Measurements from ENCODE around the gene UBE2H.

UBE2H gene

DNA sequence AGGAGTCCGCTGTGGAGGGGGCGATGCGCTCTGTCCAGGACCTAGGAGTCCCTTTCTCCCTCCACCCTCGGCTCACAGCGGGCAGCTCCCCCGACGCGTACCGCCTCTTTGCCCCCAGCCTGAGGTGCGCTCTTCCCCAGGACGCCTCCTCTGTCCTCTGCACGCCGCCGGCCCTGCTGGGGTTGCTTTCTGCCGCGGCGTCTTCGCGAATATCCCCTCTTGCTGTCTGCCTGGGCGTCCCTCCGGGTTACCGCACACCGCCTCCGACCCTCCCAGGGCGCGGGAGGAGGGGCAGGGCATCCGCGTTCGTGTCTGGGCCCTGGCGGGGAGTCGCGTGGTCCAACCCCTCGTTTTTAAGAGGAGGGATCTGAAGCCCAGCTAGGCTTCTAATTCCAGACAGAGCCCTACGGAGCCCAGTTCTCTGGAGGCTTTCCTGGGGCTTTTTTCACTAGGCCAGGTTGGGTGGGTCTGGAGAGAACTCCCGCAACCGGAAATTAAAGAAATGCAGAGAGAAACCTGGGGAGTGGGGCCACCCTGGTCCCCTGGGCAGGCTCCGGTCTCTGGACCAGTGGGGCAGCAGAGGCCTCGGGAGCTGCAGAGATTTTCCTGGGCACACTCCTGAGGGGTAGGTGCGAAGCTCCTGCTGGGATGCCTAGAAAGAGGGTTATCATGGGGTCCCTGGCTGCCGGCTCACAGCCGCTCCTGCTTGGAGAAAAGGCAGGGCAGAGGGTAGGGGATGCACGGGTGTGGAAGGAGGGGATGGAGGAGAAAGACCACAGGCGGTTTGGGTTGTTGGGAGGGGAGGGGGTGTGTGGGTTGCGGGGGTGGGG, 166.9 kb downstream of the UBE2H start:
- TF ChIP-seq, protein P1, sequence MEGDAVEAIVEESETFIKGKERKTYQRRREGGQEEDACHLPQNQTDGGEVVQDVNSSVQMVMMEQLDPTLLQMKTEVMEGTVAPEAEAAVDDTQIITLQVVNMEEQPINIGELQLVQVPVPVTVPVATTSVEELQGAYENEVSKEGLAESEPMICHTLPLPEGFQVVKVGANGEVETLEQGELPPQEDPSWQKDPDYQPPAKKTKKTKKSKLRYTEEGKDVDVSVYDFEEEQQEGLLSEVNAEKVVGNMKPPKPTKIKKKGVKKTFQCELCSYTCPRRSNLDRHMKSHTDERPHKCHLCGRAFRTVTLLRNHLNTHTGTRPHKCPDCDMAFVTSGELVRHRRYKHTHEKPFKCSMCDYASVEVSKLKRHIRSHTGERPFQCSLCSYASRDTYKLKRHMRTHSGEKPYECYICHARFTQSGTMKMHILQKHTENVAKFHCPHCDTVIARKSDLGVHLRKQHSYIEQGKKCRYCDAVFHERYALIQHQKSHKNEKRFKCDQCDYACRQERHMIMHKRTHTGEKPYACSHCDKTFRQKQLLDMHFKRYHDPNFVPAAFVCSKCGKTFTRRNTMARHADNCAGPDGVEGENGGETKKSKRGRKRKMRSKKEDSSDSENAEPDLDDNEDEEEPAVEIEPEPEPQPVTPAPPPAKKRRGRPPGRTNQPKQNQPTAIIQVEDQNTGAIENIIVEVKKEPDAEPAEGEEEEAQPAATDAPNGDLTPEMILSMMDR (IDR thresholded peaks at IDR 0.05; ENCODE audit: insufficient read depth, low read depth, low read length, missing control alignments) = no peak
- no peak overlapping the region for H3K4me3 ChIP-seq (ENCODE audit: low read depth, low read length)
- no peak for DNase-seq (ENCODE audit: low read depth)

GRCh38 chr7:129784783-129785684, 167.7 kb downstream of the UBE2H start:
- peak; percentile 82 for DNase-seq (ENCODE audit: low read depth)
- TF ChIP-seq, protein P1 (IDR thresholded peaks at IDR 0.05; ENCODE audit: insufficient read depth, low read depth, low read length, missing control alignments) = no peak
- peak overlapping the region; percentile 1; the same call in 1 of the 2 replicates for H3K4me3 ChIP-seq (ENCODE audit: low read depth, low read length)

GRCh38 chr7:129784437-129784782, 168.3 kb downstream of the UBE2H start:
- H3K4me3 ChIP-seq (ENCODE audit: low read depth, low read length) = no peak overlapping the region
- no peak for DNase-seq (ENCODE audit: low read depth)
- TF ChIP-seq, protein P1 (IDR thresholded peaks at IDR 0.05; ENCODE audit: insufficient read depth, low read depth, low read length, missing control alignments) = no peak

DNA sequence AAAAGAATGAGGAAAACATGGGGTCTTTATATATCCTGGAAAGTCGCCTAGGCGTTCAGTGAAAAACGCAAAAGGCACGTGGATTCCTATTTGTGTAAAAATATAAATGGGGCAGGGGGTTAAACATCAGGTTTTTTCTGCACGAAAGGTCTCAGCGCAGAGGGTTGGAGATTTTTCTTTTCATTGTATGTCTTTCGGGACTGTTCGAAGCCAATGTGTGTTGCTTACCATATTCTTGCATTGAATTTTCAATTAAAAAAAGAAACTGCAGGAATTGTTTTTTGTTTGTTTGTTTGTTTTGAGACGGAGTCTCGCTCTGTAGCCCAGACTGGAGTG, 169.2 kb downstream of the UBE2H start:
- DNase-seq (ENCODE audit: low read depth) = no peak
- H3K4me3 ChIP-seq (ENCODE audit: low read depth, low read length) = no peak overlapping the region
- TF ChIP-seq, protein P1 (IDR thresholded peaks at IDR 0.05; ENCODE audit: insufficient read depth, low read depth, low read length, missing control alignments) = no peak

- H3K4me3 ChIP-seq (ENCODE audit: low read depth, low read length) = no peak overlapping the region
- TF ChIP-seq, protein P1 (IDR thresholded peaks at IDR 0.05; ENCODE audit: insufficient read depth, low read depth, low read length, missing control alignments) = no peak
- DNase-seq (ENCODE audit: low read depth) = no peak
Observed at GRCh38 chr7:129782818-129783583, 169.8 kb downstream of the UBE2H start.

- no peak for DNase-seq (ENCODE audit: low read depth)
- H3K4me3 ChIP-seq (ENCODE audit: low read depth, low read length) = no peak overlapping the region
- TF ChIP-seq, protein P1 (IDR thresholded peaks at IDR 0.05; ENCODE audit: insufficient read depth, low read depth, low read length, missing control alignments) = no peak
Observed at GRCh38 chr7:129781928-129782817, 170.6 kb downstream of the UBE2H start.
